Hepatocyte (in vitro differentiated cells): ENCODE data around the gene GRIN3A. TPM values are rescaled to one million over a fixed set of nuclear protein-coding genes. Genes with fewer than 3 reads are reported as not detected.

ENCODE experiments used
- DNase-seq: peaks from one replicate; pipeline ENCODE4 v3.0.0-alpha.2; 2016; ENCODE audit warnings: low spot score
- H2AFZ ChIP-seq: fragments of 200-600 bp; sonication (generic); 2 replicates; pipeline ENCODE4 v1.6.0; 2016; ENCODE audit warnings: antibody characterized with exemption, mild to moderate bottlenecking
- H3K27ac ChIP-seq: fragments of 200-600 bp; sonication (generic); 2 replicates; pipeline ENCODE4 v1.5.1; 2016; ENCODE audit warnings: mild to moderate bottlenecking
- H3K27me3 ChIP-seq: fragments of 200-600 bp; sonication (generic); 2 replicates; pipeline ENCODE4 v1.6.1; 2016
- H3K36me3 ChIP-seq: fragments of 200-600 bp; sonication (generic); replicated peaks from 2 replicates; pipeline ENCODE4 v1.5.1; 2016; ENCODE audit warnings: low read depth; ENCODE audit not compliant: insufficient read depth
- H3K4me1 ChIP-seq: fragments of 200-600 bp; sonication (generic); 2 replicates; pipeline ENCODE4 v1.5.1; 2016; ENCODE audit warnings: mild to moderate bottlenecking, moderate library complexity; ENCODE audit not compliant: insufficient read depth
- H3K4me2 ChIP-seq: fragments of 200-600 bp; sonication (generic); 2 replicates; pipeline ENCODE4 v1.6.0; 2016
- H3K4me3 ChIP-seq: fragments of 200-600 bp; sonication (generic); 2 replicates; pipeline ENCODE4 v1.5.1; 2016; ENCODE audit warnings: mild to moderate bottlenecking
- H3K79me2 ChIP-seq: fragments of 200-600 bp; sonication (generic); 2 replicates; pipeline ENCODE4 v1.6.0; 2017; ENCODE audit warnings: mild to moderate bottlenecking
- H3K9me2 ChIP-seq: fragments of 200-600 bp; sonication (generic); replicated peaks from 2 replicates; pipeline ENCODE4 v1.6.0; 2017; ENCODE audit warnings: mild to moderate bottlenecking; ENCODE audit not compliant: insufficient read depth
- H3K9me3 ChIP-seq: fragments of 200-600 bp; sonication (generic); 2 replicates; pipeline ENCODE4 v1.5.1; 2016; ENCODE audit warnings: low read depth, mild to moderate bottlenecking
- H4K20me1 ChIP-seq: fragments of 200-600 bp; sonication (generic); 2 replicates; pipeline ENCODE4 v1.6.0; 2016; ENCODE audit warnings: mild to moderate bottlenecking; ENCODE audit not compliant: insufficient read depth, poor library complexity, severe bottlenecking
- EZH2 ChIP-seq: fragments of 200-600 bp; sonication (generic); IDR thresholded peaks from 2 replicates; pipeline ENCODE4 v1.6.1; 2016; ENCODE audit warnings: antibody characterized with exemption, mild to moderate bottlenecking, borderline replicate concordance
- EZH2phosphoT487 ChIP-seq: fragments of 200-600 bp; sonication (generic); IDR thresholded peaks from one replicate; pipeline ENCODE4 v1.6.1; 2018; ENCODE audit warnings: antibody characterized with exemption, mild to moderate bottlenecking, low read depth, moderate library complexity; ENCODE audit not compliant: unreplicated experiment, severe bottlenecking
- WGBS: methylation state at CpG from one replicate; pipeline ENCODE4 v1.1.6; 2016; ENCODE audit warnings: low lambda C conversion rate; ENCODE audit errors: missing lambda C conversion rate; 5-methylcytosine and 5-hydroxymethylcytosine counted together
- polyA plus RNA-seq: library from polyadenylated mRNA; unstranded; fragments of >200 nt; fragmentation: Nextera tagmentation; extraction: Ambion mirVana; gene quantifications from 2 replicates; pipeline ENCODE4 v1.2.1, GENCODE V29; 2016
- total RNA-seq: library from RNA; depleted of rRNA; stranded (reverse); fragments of >200 nt; gene quantifications from 2 replicates; pipeline ENCODE4 v1.2.3, GENCODE V29; 2014
- TF ChIP-seq, protein P1 (sequence below): fragments of 200-600 bp; sonication (generic); IDR thresholded peaks from 2 replicates; pipeline ENCODE4 v1.5.1; 2016; ENCODE audit warnings: antibody characterized with exemption, mild to moderate bottlenecking; ENCODE audit not compliant: poor library complexity

GRIN3A gene
- total and polyA plus RNA-seq, 2 experiments from 2014 or later: 0.10 TPM; not detected in 1

- no peak overlapping the region for H3K4me3 ChIP-seq
- no peak overlapping the region for H3K27ac ChIP-seq
- DNase-seq: no peak
- WGBS: 88% methylated on average over 4 of the region's 4 CpGs
- H3K9me2 ChIP-seq: no peaks in the 10 kb centered on the region
- H3K4me1 ChIP-seq: no peaks in the 10 kb centered on the region
- no peak overlapping the region for H3K4me2 ChIP-seq
- no peaks in the 10 kb centered on the region for H3K9me3 ChIP-seq
- no peaks in the 10 kb centered on the region for H3K79me2 ChIP-seq
- no peaks in the 10 kb centered on the region for H4K20me1 ChIP-seq
- no peak overlapping the region for H2AFZ ChIP-seq
- no peak for TF ChIP-seq EZH2
- TF ChIP-seq, protein P1, sequence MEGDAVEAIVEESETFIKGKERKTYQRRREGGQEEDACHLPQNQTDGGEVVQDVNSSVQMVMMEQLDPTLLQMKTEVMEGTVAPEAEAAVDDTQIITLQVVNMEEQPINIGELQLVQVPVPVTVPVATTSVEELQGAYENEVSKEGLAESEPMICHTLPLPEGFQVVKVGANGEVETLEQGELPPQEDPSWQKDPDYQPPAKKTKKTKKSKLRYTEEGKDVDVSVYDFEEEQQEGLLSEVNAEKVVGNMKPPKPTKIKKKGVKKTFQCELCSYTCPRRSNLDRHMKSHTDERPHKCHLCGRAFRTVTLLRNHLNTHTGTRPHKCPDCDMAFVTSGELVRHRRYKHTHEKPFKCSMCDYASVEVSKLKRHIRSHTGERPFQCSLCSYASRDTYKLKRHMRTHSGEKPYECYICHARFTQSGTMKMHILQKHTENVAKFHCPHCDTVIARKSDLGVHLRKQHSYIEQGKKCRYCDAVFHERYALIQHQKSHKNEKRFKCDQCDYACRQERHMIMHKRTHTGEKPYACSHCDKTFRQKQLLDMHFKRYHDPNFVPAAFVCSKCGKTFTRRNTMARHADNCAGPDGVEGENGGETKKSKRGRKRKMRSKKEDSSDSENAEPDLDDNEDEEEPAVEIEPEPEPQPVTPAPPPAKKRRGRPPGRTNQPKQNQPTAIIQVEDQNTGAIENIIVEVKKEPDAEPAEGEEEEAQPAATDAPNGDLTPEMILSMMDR: no peak
- H3K27me3 ChIP-seq: no peaks in the 10 kb centered on the region
- H3K36me3 ChIP-seq: no peaks in the 10 kb centered on the region
Observed at GRCh38 chr9:101587332-101588043, 151.0 kb downstream of the GRIN3A start.

DNA sequence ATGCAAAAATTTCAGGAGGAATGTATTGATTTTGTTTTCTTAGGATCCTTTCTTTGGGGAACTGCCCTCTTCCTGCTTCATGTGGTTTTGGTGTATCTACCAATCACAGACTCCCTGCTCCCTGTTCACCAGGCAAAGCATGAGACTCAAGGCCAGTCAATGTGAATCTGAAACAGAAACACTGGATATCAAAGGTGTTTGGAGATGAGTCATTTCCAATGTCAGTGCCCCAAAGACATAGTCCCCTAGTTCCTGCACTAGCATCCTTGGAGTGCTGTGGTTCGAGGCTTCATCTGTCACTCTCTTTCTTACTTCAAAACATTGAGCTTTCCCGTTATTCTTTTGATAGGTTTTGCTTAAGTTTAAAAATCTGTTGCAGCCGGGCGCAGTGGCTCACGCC is 151.8 kb downstream of the GRIN3A start:
- WGBS: 93% methylated on average over 5 of the region's 5 CpGs
- H2AFZ ChIP-seq: no peak overlapping the region

GRCh38 chr9:101585740-101586139 is 152.7 kb downstream of the GRIN3A start:
- TF ChIP-seq, protein P1: no peak
- TF ChIP-seq EZH2phosphoT487 (no peak), EZH2 (no peak)
- Histone ChIP-seq H3K4me2 (no peak overlapping the region), H3K4me3 (no peak overlapping the region), H3K9me3 (no peaks in the 10 kb centered on the region), H3K27me3 (no peaks in the 10 kb centered on the region), H3K27ac (no peak overlapping the region), H3K36me3 (no peaks in the 10 kb centered on the region), H2AFZ (no peak overlapping the region), H4K20me1 (no peaks in the 10 kb centered on the region), H3K79me2 (no peaks in the 10 kb centered on the region), H3K9me2 (no peaks in the 10 kb centered on the region), H3K4me1 (no peaks in the 10 kb centered on the region)
- no peak for DNase-seq
- WGBS: 84% methylated on average over 3 of the region's 3 CpGs

More for the DNA sequence above, 151.8 kb downstream of the GRIN3A start:
- DNase-seq: no peak
- no peaks in the 10 kb centered on the region for H3K27me3 ChIP-seq
- no peaks in the 10 kb centered on the region for H3K36me3 ChIP-seq
- H3K4me2 ChIP-seq: no peak overlapping the region
- no peaks in the 10 kb centered on the region for H3K79me2 ChIP-seq
- H4K20me1 ChIP-seq: no peaks in the 10 kb centered on the region
- H3K9me3 ChIP-seq: no peaks in the 10 kb centered on the region
- H3K4me1 ChIP-seq: no peaks in the 10 kb centered on the region
- TF ChIP-seq EZH2phosphoT487 (no peak), EZH2 (no peak)
- TF ChIP-seq, protein P1: no peak
- no peaks in the 10 kb centered on the region for H3K9me2 ChIP-seq
- H3K27ac ChIP-seq: no peak overlapping the region
- no peak overlapping the region for H3K4me3 ChIP-seq
